Measurements from ENCODE around the gene LBH.

Gene LBH

DNA sequence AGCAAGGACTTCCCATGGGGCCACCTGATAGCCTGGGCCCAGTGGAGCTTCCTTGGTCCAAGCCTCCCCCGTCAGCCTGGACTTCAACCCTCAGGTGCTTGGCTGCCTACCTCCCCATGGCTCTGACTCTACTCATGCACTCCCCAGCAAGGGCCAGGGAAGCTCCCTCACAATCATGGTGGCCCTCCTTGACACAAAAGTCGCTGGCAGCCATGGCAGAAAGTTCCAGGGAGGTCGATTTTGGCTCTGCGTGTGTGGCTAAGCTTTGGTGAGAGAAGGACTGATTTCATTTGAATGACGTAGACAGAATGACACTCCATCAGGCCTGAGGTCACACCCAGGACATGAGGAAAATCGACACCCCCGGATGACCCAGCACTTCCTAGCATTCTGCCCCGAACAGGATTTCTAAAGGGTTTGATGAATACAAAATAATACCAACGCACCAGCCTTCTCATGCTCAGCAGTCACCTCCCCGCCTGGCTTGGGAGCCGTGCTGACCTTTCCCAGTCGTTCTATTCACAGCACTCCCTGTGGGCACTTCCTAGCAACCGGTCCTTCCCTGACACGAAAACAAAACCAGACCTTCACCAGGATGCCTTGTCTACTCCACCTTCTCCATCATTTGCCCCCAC is 52.7 kb downstream of the LBH start:
- no peak overlapping the region for H3K4me3 Mint-ChIP-seq
- no peaks in the 10 kb centered on the region for H3K36me3 Mint-ChIP-seq
- H3K4me1 Mint-ChIP-seq: peaks cover 38% of the 10 kb centered on the region
- H3K9me3 Mint-ChIP-seq: no peaks in the 10 kb centered on the region
- no peak overlapping the region for H3K27ac Mint-ChIP-seq
- H3K27me3 Mint-ChIP-seq: no peaks in the 10 kb centered on the region

DNA sequence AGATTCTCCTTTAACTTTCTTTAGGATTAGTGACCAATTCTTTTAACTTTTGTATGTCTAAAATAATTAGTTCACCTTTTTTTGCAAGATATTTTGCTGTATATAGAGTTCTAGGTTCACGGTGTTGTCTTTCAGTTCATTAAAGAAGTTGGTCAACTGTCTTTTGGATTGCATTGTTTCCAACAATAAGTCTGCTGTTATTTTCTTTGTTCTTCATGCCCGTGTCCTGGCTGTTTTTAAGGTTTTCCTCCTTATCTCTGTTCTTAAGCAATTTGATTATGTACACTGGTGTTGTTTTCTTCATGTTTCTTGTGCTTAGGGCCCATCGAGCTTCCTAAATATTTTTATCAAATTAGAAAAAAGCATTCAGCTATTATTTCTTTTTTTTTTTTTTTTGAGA is 54.4 kb downstream of the LBH start:
- no peak overlapping the region for H3K27ac Mint-ChIP-seq

DNA sequence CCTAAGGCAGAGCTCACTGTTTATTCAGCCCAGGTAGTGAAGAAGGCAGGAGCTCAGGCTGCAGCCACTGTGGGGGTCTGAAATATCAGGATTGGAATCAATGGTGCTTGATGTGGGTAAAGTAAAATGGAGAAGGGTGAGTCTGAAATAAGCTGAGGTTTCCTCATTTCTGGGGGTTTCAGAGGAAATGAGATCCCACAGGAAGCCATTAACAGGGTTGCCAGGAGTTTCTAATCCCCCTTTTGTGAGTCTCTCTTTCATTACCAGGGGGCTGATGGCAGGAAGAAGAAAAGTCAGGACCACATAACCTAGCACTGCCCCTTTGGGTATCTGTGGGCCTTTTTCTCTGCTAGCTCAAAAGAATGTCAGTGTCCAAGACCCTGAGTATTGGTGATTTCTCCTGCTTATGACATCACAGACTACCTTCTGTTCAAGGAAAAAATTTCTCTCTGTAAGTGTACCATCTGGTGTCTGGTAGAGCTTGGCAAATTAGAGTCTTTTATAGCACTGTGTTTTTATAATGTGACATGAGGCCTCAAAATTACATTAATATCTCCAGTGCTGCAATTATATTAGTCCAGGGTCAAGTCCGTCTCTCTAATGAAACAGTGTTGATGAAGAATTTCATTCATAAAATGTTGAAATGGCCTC is 56.0 kb downstream of the LBH start:
- Mint-ChIP-seq H3K36me3 (no peaks in the 10 kb centered on the region), H3K4me3 (peak overlapping the region; percentile 49), H3K9me3 (no peaks in the 10 kb centered on the region), H3K27me3 (no peaks in the 10 kb centered on the region), H3K4me1 (peaks cover 35% of the 10 kb centered on the region), H3K27ac (peak overlapping the region; percentile 43)

More for the DNA sequence above, 54.4 kb downstream of the LBH start:
- H3K4me1 Mint-ChIP-seq: peaks cover 36% of the 10 kb centered on the region
- H3K4me3 Mint-ChIP-seq: no peak overlapping the region
- H3K27me3 Mint-ChIP-seq: no peaks in the 10 kb centered on the region
- no peaks in the 10 kb centered on the region for H3K9me3 Mint-ChIP-seq
- H3K36me3 Mint-ChIP-seq: no peaks in the 10 kb centered on the region

DNA sequence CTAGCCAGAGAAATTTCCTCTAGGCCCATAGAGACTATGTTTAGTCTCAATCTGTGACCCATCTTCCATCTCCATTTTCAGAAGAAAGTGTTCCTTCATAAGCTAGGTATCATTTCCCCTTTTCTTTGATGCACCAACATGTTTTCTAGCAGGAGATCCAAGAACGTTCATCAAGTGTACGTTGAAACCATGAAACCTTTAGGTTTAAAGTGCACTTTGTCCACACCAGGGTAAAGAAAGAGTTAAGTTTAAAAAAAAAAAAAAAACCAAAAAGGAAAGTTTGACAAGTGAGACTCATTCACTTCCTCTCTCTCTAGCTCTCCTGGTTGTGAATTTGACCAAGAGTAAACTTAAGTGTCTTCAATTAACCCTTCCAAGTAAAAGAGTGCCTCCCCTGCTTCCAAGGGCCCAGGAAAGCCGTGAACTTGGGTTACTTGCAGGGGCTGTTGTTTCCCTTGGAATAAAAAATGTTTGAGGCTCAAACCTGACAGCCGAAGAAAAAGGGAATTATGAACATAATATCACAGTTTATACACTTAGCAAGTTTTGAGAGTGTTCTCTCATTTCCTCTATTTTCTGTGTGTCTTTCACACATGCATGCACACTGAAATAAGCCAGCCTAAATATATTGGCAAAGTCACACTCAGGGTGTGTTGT is 56.7 kb downstream of the LBH start:
- Mint-ChIP-seq H3K36me3 (no peaks in the 10 kb centered on the region), H3K27ac (peak overlapping the region; percentile 43), H3K27me3 (no peaks in the 10 kb centered on the region), H3K4me1 (peaks cover 35% of the 10 kb centered on the region), H3K9me3 (no peaks in the 10 kb centered on the region), H3K4me3 (peak overlapping the region; percentile 49)

DNA sequence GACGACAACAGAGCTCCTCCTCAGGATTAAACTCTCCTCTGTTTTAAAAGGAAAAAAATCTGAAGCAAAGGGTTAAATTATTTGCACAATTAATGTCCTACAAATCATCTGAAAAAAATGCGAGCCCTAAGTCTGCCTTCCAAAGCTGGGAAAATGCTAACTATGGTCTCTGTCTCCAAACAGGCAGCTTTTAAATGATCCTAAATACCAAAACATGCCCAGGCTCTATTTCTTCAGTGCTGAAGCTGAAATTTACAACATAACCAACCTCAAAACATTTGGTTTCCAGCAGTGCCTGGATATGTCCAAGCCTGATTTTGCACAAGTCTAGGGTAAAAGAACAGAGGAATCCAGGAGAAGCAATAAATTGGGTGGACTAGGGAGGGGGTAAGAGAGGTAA is 57.2 kb downstream of the LBH start:
- peak overlapping the region; percentile 33 for H3K4me3 Mint-ChIP-seq
- H3K27ac Mint-ChIP-seq: no peak overlapping the region
- no peaks in the 10 kb centered on the region for H3K9me3 Mint-ChIP-seq
- no peaks in the 10 kb centered on the region for H3K36me3 Mint-ChIP-seq
- H3K27me3 Mint-ChIP-seq: no peaks in the 10 kb centered on the region
- peaks cover 40% of the 10 kb centered on the region for H3K4me1 Mint-ChIP-seq

DNA sequence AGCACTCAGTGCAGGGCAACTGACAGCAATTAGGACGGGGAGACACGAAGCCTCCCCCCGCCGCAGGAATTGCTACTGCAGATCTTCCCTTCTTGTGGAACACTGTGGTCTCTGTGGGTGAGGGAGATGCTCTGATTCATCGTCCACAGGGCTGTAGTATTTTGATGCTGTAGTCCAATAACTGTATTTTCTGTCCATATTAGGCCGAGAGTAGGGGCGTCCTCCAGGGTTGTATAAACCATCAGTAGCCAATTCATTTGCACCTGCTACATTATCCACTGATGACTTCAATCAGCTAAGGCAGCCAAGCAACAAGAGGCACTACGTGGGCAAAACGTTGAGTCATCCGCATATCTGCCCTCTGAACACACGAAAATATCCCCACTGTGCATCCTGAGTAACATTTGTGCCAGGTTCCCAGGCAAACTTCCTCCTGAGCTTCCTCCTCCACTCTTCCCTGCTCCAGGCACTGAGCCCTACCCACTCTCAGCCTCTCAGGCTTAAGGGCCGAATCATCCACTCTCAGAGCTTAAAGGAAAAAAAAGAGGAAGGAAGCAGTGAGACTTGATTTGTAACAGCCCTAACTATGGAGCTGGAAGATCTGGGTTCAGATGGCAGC is 62.1 kb downstream of the LBH start:
- no peak overlapping the region for H3K4me3 Mint-ChIP-seq
- no peaks in the 10 kb centered on the region for H3K27me3 Mint-ChIP-seq
- H3K9me3 Mint-ChIP-seq: peaks cover 6% of the 10 kb centered on the region
- peaks cover 31% of the 10 kb centered on the region for H3K4me1 Mint-ChIP-seq
- no peaks in the 10 kb centered on the region for H3K36me3 Mint-ChIP-seq
- no peak overlapping the region for H3K27ac Mint-ChIP-seq

DNA sequence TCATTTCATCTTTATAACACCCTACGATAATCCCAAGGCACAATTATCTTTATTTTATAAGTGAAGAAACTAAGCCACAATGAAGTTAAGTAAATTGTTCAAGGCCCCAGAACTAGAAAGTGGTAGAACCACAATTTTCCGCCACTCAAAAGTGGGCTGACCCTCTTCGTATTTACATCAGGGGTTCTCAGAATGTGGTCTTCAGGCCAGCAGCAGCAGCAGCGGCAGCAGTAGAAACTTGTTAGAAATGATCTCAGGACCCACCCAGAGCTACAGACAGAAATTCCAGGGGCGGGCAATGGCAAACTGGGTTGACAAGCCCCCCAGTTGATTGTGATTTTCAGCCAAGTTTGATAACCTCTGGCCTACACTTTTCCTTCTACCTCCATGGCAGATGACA is 62.8 kb downstream of the LBH start:
- Mint-ChIP-seq H3K36me3 (peaks cover under 1% of the 10 kb centered on the region), H3K9me3 (peaks cover 6% of the 10 kb centered on the region), H3K4me1 (peaks cover 28% of the 10 kb centered on the region), H3K4me3 (no peak overlapping the region), H3K27ac (no peak overlapping the region), H3K27me3 (no peaks in the 10 kb centered on the region)

DNA sequence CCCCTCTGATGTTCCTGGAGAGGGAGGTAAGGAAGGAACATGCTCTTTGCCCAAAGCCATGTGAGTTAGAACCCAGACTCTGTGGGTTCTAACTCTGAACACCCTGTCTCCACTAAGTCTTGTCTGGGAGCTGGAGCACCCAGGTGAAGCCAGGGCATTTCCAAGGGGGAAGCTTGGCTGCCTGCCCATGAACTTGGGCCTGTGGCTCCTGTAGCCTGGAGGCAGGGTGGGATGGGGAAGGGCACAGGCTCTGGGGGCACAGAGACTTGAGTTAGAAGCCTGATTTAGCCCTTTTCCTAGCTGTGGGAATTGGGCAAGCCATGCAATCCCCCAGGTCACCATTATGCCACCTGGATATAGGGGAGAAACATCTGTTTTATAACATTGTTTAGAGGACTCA is 65.2 kb downstream of the LBH start:
- Mint-ChIP-seq H3K27me3 (no peaks in the 10 kb centered on the region), H3K9me3 (peaks cover 6% of the 10 kb centered on the region), H3K27ac (no peak overlapping the region), H3K36me3 (peaks cover 3% of the 10 kb centered on the region), H3K4me1 (peaks cover 28% of the 10 kb centered on the region), H3K4me3 (no peak overlapping the region)

DNA sequence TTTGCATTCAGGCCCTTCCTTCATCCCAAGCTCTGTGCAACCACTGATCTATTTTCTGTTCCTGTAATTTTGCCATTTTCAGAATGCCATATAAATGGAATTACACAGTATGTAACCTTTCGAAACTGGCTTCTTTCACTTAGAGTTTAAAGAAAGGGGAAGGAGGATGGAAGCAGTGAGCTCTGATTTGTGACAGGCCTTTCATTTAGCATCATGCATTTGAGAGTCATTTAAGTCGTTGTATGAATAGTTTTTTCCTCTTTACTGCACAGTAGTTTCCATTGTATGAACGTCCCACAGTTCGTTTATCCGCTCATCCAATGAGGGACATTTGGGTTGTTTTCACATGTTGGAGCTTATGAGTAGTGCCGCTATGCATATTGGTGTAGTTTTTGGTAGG is 67.0 kb downstream of the LBH start:
- peaks cover 6% of the 10 kb centered on the region for H3K9me3 Mint-ChIP-seq
- peaks cover 26% of the 10 kb centered on the region for H3K4me1 Mint-ChIP-seq
- peaks cover 3% of the 10 kb centered on the region for H3K36me3 Mint-ChIP-seq
- H3K27ac Mint-ChIP-seq: peak overlapping the region; percentile 5
- no peaks in the 10 kb centered on the region for H3K27me3 Mint-ChIP-seq
- no peak overlapping the region for H3K4me3 Mint-ChIP-seq

DNA sequence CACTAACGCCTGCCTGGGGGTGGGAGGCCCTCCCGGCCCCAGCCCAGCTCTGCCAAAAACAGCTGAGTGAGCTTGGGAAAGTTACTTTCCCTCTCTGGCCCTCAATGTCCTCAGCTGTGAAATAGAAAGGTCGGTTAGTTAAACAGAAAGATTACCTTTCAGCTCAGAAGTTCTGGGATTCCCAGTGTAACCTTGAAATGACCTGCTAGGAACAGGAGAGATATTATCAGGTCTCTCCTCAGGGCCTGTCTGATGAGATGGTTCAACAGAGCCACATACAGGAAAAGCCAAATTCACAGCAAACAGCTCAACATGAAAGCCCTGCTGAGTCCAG is 68.8 kb downstream of the LBH start:
- Mint-ChIP-seq H3K27me3 (no peaks in the 10 kb centered on the region), H3K4me1 (peaks cover 16% of the 10 kb centered on the region)

DNA sequence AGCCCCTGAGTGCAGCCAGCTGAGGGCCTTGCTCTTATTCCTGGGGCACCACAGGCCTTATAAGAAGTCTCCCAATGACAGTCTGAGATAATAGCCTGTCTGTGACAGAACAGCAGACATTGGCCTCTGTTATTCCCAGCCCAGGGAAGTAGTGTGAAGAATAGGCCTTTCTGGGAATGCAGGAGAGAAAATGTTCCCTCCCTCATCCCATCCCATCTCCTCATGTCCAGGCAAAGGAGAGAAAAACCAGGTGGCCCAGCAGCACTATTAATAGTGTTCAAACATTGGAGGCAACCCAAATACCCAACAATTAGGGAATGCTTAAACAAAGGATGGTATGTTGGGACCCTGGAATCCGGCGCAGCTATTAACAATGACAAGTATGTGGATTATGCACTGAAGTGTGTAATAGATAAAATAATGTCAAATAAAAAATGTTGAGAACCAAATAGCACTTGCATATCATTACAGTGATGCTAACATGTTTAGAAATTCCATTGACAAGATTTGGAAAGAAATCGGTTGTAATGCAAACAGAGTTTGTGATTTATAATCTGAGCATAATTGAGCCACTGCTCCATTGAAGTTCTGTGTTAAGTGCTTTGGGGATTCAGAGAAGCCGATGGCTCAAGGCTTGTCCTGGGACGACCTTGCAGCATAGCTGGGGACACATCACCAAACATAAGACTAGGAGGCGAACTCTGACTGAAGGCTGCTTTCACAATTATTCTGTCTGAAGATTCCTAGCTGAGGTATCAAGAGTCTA is 69.3 kb downstream of the LBH start:
- H3K36me3 Mint-ChIP-seq: peaks cover 4% of the 10 kb centered on the region
- H3K4me3 Mint-ChIP-seq: no peak overlapping the region
- H3K4me1 Mint-ChIP-seq: peaks cover 19% of the 10 kb centered on the region
- H3K9me3 Mint-ChIP-seq: peaks cover 6% of the 10 kb centered on the region
- H3K27me3 Mint-ChIP-seq: no peaks in the 10 kb centered on the region
- no peak overlapping the region for H3K27ac Mint-ChIP-seq

More for the DNA sequence above, 68.8 kb downstream of the LBH start:
- Mint-ChIP-seq H3K4me3 (no peak overlapping the region), H3K36me3 (peaks cover 4% of the 10 kb centered on the region), H3K9me3 (peaks cover 6% of the 10 kb centered on the region), H3K27ac (no peak overlapping the region)

DNA sequence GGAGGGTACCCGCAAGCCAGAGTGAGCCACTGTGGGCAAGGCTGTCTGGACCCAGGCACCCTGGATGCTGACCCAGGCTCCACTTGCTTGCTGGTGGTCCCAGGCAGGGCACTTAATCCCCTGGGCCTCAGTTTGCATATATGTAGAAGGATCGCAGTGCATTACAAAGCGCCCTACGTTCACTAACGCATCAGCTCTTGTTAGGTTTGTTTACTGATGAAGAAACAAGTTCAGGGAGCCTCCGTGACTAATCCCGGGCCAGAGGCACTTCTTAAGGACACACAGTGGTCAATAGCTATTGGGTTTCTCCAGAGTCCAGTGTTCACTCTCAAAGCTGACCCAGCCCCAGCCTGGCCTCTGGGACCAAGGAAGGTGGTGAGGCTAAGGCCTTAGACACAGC is 70.2 kb downstream of the LBH start:
- Mint-ChIP-seq H3K4me3 (no peak overlapping the region), H3K36me3 (peaks cover 4% of the 10 kb centered on the region), H3K9me3 (peaks cover 6% of the 10 kb centered on the region), H3K27ac (no peak overlapping the region), H3K4me1 (peaks cover 22% of the 10 kb centered on the region), H3K27me3 (no peaks in the 10 kb centered on the region)

DNA sequence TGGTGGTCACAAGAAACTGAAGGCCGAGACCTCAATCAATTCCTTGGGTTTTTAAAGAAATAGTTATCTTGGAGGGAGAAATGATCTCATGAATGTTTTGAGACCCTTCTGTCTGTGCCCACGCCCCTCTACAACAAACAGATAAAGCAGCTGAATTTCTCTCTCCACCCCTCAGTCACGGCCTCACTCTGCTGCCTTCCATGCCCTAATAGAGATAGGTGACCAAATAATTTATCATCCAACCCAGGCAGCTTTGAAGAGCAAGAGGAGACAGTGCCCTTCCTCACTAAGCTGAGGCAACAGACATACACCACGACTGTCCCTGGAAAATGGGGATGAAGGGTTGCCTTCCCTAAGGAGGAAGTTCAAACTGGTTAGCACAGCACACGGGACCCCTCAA is 71.2 kb downstream of the LBH start:
- Mint-ChIP-seq H3K36me3 (peaks cover 4% of the 10 kb centered on the region), H3K27ac (no peak overlapping the region), H3K9me3 (no peaks in the 10 kb centered on the region), H3K4me1 (peaks cover 25% of the 10 kb centered on the region), H3K27me3 (no peaks in the 10 kb centered on the region), H3K4me3 (no peak overlapping the region)

DNA sequence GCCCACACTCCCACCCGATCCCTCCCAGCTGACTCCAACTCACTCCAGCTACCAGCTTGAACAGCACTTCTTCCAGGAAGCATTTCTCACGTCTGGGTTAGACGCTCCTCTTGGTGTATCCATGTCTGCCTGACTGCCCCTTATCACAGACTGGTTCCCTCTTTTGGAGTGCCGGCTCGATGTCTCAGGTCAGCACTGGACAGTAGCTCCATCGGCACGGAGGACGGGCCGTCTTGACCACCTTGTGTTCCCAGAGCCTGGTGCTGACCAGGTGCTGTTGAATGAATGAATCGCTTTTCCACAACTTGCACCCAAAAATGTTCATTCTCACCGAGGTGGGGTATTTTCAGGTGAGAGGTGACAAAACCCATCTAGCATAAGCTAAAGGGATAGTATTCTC is 71.8 kb downstream of the LBH start:
- Mint-ChIP-seq H3K27ac (no peak overlapping the region), H3K27me3 (no peaks in the 10 kb centered on the region), H3K4me1 (peaks cover 28% of the 10 kb centered on the region), H3K36me3 (peaks cover 4% of the 10 kb centered on the region), H3K9me3 (no peaks in the 10 kb centered on the region), H3K4me3 (no peak overlapping the region)

DNA sequence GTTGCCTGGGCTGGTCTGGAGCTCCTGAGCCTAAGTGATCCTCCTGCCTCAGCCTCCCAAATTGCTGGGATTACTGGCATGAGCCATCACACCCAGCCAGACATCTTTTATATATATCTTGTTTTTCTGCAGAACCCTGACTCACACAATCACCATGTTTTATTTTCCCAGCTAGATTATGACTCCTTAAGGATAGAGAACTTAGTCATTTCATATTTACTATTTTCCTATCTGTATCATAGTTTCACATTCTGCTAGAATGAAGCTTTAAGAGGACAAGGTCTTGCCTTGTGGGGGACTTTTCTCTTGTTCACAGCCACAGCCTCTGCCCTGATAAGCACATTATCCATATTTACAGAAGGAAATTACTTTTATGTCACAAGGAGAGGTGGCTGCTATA is 73.9 kb downstream of the LBH start:
- H3K36me3 Mint-ChIP-seq: peaks cover 2% of the 10 kb centered on the region
- no peak overlapping the region for H3K27ac Mint-ChIP-seq
- no peaks in the 10 kb centered on the region for H3K9me3 Mint-ChIP-seq
- no peak overlapping the region for H3K4me3 Mint-ChIP-seq
- H3K27me3 Mint-ChIP-seq: no peaks in the 10 kb centered on the region
- H3K4me1 Mint-ChIP-seq: peaks cover 32% of the 10 kb centered on the region
